ENCODE data around the gene SLC1A1.
"Not testable (repeated sequence)": the region's sequence is repeated elsewhere in the genome, so short reads cannot be mapped to it uniquely, and the experiment has no call there.

SLC1A1 gene

DNA sequence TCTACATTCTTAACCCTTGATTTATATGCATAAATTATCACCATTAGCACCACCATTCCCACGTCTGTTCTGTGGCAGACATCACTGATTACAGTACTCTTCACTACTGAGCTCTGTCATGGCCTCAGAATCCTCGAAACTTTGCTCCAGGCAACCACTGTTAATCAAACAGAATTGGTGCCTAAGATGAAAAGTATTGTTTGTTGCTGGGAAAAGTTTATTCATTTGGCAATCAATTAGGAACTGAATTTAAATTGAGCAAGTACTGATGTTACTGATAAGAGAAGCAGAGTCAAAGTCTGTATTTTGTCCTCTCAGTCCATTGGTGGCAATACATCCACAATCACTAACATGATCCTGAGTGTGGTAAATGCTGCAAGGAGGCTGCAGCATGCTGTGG is 12.8 kb downstream of the SLC1A1 start:
- no peak for DNase-seq (ENCODE audit: extremely low spot score, insufficient read length, low read depth)

DNA sequence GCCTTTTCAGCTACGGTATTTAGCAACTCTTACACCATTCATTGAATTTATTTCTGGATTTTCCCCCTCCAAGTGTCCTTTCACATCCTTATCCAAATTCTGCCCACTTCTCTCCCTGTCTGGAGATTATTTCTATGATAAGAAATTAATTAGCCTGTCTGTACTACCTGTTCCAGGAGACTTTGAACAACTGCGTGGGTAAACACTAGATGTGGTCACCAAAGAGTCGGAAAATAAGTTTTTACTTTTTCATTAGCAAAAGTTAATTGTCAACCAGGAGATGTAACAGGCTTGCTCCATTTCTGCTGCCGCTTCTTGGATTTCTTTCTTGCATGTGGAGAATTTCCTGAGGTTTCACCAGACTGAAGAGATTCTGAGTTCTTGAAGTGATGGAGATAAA is 14.0 kb downstream of the SLC1A1 start:
- FAIRE-seq: no peak
- no peak for DNase-seq (ENCODE audit: extremely low spot score, insufficient read length, low read depth)

More for the DNA sequence above, 12.8 kb downstream of the SLC1A1 start:
- FAIRE-seq: peak; percentile 33

DNA sequence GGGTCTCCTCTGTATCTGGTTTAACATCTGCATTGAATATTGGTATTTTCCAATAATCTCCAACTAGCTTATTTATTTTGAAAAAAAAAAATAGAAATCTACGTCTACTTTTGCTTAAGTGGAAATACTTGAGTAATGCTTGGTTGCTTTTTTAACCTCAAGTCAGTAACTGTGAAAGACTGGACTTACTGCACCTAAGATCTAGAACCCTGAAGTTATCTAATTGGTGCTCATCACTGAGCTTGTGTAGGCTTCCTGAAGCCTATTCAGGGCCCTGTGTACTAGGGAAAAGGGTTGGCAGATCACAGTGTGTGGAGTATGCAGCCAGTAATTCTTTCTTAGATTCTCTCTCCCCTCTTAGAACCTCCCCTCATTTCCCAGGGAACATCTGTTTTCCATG is 16.2 kb downstream of the SLC1A1 start:
- FAIRE-seq: peak; percentile 58
- DNase-seq (ENCODE audit: extremely low spot score, insufficient read length, low read depth): no peak

DNA sequence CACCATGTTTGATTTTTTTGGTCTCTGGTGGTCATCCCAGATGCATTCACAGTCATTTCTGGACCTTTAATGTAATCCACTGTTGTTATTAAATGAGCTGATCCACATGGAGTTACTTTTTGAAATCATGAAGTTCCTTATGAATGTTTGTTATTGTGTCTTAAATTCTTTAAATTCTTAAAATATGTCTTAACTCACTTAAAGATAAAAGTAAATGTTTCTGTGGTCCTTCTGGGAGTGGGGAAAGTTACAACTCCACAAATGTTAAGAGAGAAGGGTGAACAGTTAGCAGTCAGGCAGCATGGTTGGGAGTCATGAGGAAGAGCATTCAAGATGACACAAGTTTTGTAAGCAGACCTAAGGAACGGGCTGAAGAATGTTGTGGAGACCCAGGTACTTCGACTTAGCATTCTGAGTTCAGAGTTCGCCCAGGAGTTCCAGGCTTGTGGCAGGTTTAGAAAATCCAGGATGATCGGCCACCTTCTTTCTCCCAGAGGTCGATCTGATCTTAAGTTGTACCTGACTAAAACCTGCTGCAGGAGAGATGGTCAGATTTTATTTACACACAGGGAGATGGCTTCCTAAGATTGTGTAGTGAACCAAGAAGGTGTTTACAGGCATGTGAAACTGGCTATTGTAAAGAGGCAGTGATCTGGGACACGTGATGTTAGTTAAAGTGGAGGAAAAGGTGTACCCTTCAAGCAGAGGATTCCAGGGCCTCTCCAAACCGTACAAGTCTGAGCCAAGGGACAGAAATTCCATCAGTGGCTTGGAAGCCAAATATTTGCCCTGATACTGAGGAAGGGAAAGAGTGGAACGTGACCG is 17.2 kb downstream of the SLC1A1 start:
- DNase-seq (ENCODE audit: extremely low spot score, insufficient read length, low read depth) (no peak), FAIRE-seq (peak; percentile 78)

DNA sequence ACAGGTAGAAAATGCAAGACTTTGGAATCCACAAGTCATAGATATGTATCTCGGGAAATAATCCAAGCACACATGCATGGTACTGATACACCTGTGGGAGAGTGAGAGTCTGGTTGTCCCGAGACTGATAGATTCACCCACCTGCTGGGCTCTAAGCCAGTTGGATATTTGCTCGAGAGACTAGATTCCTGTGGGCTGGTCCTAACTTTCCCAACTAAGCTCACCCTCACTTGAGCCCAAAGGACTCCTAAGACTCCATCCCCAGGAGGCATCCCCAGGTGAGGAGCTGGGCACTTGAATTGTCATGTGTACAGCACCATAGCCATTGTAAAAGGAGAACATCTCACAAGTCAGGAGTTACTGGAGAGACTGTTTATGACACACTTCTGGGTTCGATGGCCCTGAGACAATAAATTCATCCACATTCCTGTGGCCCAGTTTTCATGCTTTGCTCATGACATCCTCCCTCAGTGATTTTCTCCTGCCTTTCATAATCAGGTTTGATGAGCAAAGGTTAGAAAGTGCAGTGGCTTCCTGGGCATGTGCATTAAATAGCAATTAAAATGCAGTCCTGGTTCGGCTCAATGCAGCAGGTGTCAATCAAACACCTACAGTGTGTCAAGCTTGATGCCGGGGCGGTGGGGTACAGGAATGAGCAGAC is 18.1 kb downstream of the SLC1A1 start:
- DNase-seq (ENCODE audit: extremely low spot score, insufficient read length, low read depth) (no peak), FAIRE-seq (no peak)

DNA sequence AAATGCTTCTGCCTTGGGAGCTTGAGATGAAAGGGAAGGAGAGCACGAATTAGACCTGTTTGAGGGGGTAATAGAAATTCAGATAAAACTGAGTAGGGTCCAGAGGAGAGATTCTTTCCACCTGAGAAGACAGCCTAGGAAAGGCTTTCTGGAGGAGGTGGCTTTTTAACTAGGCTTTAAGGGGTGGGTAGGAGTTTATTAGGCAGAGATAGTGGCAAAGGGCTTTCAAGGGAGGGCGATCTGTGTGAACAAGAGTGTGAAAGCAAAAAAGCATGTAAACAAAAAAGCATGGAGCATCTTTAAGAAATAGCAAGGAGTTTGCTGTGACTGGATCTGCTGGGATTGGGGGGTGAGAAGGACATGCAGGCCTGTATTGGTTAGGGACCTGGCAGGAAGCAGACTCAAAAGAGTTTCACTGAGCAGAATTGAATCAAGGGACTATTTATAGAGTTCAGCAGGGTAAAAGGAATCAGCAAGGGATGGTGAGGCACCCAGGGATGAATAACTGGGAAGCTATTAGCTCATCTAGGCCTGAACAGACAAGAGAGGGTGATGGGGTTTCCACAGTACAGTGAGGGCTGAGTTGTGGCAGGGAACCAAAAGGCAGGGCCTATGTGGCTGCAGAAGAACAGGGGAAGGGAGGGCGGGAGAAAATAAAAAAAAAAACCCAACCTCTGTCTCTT is 18.8 kb downstream of the SLC1A1 start:
- DNase-seq (ENCODE audit: extremely low spot score, insufficient read length, low read depth) (no peak), FAIRE-seq (peak; percentile 72)

DNA sequence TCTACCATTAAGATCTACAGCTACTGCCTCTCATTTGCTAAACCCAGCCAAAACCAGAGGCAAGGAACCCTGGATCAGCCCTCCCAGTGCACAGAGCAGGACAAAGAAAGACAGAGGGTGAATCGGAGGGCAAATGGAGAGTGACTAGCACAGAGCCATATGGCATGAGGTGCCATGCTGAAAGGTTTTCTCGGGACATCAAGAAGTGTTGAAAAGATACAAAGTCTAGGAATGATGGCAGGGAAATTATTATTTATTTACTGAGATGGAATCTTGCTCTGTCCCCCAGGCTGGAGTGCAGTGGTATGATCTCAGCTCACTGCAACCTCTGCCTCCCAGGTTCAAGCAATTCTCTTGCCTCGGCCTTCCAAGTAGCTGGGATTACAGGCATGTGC is 19.3 kb downstream of the SLC1A1 start:
- FAIRE-seq: no peak

DNA sequence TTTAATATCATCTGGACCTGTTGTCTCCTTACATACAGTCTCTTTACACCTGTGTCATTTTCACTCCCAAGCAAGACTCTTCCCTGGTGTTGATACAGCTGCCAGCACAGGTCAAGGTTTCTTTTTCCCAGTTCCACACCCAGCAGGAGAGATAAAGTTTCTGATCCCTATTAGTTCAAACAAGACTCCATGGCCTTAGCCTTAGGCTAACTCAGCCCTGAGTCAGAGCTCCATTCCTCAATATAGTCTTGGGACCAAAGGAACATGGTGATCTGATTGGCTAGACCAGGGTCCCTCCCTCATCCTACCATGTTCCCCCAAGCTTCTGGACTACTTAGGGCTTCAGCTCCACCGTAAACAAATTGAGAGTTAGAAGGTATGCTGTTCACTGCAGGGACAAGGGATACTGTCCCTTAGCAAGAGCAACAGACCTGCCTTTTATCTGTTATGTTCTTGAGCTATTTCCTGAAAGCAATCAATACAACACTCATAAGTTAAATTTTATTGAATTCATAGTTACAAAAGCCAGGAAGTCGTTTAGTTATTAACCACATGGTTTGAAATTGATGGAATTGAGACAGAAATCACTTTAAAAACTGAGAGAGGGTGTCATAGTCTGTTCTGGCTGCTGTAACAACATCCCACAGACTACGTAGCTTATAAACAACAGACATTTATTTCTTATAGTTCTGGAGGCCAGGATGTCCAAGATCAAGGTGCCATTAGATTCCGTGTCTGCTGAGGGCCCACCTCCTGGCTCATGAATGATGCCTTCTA is 20.5 kb downstream of the SLC1A1 start:
- peak; percentile 80 for FAIRE-seq
- DNase-seq (ENCODE audit: extremely low spot score, insufficient read length, low read depth): no peak

More for the DNA sequence above, 19.3 kb downstream of the SLC1A1 start:
- DNase-seq (ENCODE audit: extremely low spot score, insufficient read length, low read depth): no peak

DNA sequence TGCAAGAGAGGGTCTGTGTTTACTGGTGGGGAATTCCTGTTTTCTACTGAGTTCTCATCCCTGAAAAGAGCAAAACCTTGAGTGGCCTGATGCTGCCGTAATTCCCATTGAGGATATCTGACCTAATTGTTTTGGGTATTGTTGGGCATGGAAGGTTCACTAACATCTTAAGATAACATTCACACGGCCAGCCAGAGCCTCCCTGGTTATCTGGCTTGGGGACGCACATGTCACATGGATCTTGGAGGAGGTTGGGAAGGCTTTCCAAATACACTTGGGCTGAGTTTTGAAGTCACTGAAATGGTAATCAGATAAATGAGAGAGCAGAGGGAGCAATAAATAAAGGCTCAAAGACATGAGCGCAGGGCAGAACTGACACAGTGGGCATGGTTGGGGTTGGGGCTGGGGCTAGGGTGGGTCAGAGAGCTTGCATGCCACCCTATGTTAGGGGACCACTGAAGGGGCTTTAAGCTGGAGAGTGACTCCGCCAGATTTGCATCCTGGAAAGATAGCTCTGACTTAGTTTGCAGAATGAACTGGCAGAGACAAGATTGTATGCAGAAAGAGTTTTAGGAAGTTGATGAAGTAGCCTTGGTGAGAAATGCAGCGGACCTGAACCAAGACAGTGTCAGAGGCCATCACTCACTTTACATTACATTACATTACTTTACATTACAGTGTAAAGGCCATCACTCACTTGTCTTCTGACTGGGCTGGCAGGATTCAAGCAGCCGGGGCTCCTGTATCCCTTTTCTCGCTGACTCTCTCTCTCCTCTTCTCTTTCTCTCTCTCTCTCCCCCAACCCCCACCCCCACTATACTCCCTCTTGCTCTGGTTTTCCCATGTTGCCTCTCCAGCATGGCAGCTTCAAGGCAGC is 24.2 kb downstream of the SLC1A1 start:
- FAIRE-seq (peak; percentile 78), DNase-seq (ENCODE audit: extremely low spot score, insufficient read length, low read depth) (no peak)

DNA sequence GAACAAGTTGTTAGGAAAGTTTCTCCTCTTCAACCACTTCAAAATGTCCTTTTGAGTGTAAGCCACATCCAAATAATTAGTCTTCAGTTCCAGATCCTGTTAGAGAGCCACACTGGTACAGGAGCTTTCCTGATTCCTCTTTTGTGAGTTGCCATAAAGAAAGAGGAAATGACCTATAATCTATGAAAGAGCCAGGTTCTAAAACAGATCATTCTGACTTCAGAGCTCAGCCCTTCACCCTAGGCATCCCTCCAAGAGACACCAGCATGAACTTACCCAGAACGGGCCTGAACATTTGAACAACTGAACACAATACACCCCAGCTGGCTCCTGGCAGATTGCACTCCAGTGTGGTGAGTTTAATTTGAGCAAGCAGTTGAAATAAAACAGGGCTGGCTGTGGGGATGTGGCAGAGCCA is 25.7 kb downstream of the SLC1A1 start:
- DNase-seq (ENCODE audit: extremely low spot score, insufficient read length, low read depth) (no peak), FAIRE-seq (peak; percentile 67)

DNA sequence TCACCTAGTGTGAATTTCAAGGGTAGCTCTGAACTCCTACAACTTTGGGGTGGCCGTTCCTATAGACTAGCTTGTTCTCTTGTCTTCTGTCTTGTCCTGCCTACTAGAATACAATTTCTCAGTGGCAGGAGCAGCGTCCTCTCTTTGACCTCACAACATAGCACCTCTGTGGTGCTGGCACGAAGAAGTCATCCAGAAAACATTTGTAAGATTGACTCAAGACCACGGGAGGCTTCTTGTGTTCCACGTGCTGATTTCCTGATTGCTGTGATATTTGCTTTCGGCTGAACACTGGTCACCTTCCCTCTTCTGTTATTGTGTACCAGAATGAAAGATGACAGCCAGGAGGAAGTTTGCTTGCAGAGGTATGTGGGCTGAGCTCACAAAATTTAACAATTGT is 27.0 kb downstream of the SLC1A1 start:
- DNase-seq (ENCODE audit: extremely low spot score, insufficient read length, low read depth) (no peak), FAIRE-seq (peak; percentile 57)

DNA sequence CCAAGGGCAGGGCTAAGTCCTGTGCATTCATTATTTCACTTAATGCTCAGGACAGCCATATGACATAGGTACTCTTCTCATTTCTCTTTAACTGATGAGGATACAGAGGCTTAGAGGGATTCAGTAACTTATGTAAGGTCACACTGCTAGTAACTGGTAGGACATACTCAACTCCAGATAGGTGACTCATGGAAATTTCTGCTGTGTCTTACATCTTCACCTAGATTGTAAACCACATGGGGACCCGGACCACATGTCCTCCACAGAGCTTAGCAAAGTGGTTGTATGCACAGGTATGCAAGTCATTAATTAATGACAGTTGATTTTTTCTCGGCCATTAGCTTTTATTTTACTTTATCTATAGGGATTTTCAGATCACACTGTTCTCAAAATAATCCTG is 29.3 kb downstream of the SLC1A1 start:
- no peak for DNase-seq (ENCODE audit: extremely low spot score, insufficient read length, low read depth)
- no peak for FAIRE-seq

DNA sequence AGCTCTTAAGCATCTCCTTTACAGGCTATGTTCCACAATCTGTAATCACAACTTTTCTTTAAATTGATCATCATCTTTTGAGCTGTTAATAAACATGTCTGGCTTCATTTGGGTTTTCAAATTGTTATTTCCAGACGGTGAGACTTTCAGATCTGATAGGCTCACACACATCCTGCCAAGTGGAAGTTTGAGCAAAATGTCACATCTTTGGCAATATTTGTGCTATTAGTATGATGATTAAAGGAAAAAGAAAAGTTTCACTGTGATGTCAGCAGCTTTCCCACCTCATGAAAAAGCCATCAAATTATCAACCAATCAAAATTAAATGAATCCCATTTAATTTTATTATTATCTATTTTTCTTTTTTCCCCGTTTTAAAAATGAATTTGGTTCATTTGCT is 29.8 kb downstream of the SLC1A1 start:
- no peak for DNase-seq (ENCODE audit: extremely low spot score, insufficient read length, low read depth)
- no peak for FAIRE-seq

DNA sequence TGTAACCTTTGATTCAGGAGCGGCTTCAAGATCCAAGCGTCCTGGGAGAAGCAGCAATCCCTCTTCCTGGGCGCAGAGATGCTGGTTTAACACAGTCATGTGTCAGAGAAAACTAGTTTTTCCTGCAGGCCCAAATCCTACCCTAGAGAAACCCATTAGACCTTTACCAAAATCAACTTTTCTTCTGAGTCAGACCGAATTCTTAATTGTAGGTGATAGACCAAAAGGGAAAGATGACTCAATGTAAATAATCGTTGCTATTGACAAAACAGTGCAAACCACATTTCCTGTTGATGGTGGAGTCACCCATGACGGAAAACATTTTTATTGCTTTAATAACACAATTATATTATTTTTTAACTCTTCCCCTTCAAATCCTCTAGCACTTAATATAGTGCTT is 40.1 kb downstream of the SLC1A1 start:
- FAIRE-seq (peak; percentile 79), DNase-seq (ENCODE audit: extremely low spot score, insufficient read length, low read depth) (peak; percentile 48)

DNA sequence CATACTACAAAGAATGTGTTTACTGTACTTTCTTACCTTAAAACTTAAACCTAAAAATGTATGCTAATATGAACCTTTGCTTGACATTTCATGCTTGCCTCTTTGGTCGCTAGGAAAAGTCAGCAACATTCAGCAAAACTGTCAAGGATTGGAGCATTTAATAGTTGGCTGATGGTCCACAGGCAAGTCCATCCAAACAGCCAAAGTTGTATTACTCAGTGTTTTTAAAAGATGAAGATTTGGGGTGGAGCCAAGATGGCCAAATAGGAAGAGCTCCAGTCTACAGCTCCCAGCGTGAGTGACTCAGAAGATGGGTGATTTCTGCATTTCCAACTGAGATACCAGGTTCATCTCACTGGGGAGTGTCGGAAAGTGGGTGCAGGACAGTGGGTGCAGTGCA is 40.6 kb downstream of the SLC1A1 start:
- FAIRE-seq; DNase-seq (ENCODE audit: extremely low spot score, insufficient read length, low read depth): not testable (repeated sequence)

DNA sequence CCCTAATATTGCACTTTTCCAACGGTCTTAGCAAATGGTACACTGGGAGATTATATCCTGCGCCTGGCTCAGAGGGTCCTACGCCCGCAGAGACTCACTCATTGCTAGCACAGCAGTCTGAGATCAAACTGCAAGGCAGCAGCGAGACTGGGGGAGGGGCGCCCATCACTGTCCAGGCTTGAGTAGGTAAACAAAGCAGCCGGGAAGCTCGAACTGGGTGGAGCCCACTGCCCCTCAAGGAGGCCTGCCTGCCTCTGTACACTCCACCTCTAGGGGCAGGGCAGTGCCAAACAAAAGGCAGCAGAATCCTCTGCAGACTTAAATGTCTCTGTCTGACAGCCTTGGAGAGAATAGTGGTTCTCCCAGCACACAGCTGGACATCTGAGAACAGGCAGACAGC is 41.1 kb downstream of the SLC1A1 start:
- FAIRE-seq; DNase-seq (ENCODE audit: extremely low spot score, insufficient read length, low read depth): not testable (repeated sequence)

DNA sequence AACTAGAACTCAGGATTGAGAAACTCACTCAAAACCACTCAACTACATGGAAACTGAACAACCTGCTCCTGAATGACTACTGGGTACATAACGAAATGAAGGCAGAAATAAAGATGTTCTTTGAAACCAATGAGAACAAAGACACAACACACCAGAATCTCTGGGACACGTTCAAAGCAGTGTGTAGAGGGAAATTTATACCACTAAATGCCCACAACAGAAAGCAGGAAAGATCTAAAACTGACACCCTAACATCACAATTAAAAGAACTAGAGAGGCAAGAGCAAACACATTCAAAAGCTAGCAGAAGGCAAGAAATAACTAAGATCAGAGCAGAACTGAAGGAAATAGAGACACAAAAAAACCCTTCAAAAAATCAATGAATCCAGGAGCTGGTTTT is 43.6 kb downstream of the SLC1A1 start:
- not testable (repeated sequence) for FAIRE-seq; DNase-seq (ENCODE audit: extremely low spot score, insufficient read length, low read depth)

DNA sequence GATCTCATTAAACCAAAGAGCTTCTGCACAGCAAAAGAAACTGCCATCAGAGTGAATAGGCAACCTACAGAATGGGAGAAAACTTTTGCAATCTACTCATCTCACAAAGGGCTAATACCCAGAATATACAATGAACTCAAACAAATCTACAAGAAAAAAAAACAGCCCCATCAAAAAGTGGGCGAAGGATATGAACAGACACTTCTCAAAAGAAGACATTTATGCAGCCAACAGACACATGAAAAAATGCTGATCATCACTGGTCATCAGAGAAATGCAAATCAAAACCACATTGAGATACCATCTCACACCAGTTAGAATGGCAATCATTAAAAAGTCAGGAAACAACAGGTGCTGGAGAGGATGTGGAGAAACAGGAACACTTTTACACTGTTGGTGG is 45.9 kb downstream of the SLC1A1 start:
- FAIRE-seq; DNase-seq (ENCODE audit: extremely low spot score, insufficient read length, low read depth): not testable (repeated sequence)

DNA sequence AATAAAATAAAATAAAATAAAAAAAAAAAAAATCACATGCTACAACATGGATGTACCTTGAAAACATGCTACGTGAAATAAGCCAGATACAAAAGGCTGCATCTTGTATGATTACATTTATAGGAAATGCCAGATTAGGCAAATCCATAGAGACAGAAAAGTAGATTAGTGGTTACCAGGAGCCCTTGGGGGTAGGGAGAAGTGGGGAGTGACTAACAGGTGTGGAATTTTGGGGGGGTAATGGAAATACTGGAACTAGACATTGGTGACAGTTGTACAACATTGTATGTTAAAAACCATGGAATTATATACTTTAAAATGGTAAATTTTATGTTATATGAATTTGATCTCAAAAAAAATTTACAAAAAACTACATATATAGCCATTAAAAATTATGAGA is 47.3 kb downstream of the SLC1A1 start:
- DNase-seq (ENCODE audit: extremely low spot score, insufficient read length, low read depth) (no peak), FAIRE-seq (no peak)

Data from GM18507 (cell line).